SKM-1 (cell line): ENCODE measurements around the gene PPP1R16B.

ENCODE experiments used
- DNase-seq: peaks from one replicate; lab custom pipeline; 2025; ENCODE audit not compliant: unreplicated experiment; lab: John Stamatoyannopoulos, UW

The PPP1R16B gene

GRCh38 chr20:38961530-38962043 lies 156.1 kb downstream of the PPP1R16B start:
- DNase-seq, result no peak

GRCh38 chr20:38962044-38962927 lies 156.8 kb downstream of the PPP1R16B start, which contains the start of gene DHX35:
Gene DHX35 (plus strand): TSS chr20:38962344. CDS start chr20:38962368, 24 bp downstream.
- DNase-seq, result peak; percentile 88

- no peak for DNase-seq
These were observed 157.5 kb downstream of the PPP1R16B start for GRCh38 chr20:38962928-38963401.

GRCh38 chr20:38963745-38964144 lies 158.2 kb downstream of the PPP1R16B start:
- no peak for DNase-seq

GRCh38 chr20:38965264-38965663 lies 159.8 kb downstream of the PPP1R16B start:
- no peak for DNase-seq

GRCh38 chr20:38968090-38968489 lies 162.6 kb downstream of the PPP1R16B start:
- DNase-seq, result no peak

- no peak for DNase-seq
These were observed 164.2 kb downstream of the PPP1R16B start for GRCh38 chr20:38969708-38970107.

- no peak for DNase-seq
These were observed 164.8 kb downstream of the PPP1R16B start for GRCh38 chr20:38970302-38970701.
